Nephron (organoid): ENCODE data around the gene GMEB2.

Experiments
- H3K27ac Mint-ChIP-seq, 3 experiments: 2 replicates each; pipeline ENCODE4 v1.8.0; 2020; ENCODE audit warnings: mixed read lengths in 3 of 3, mild to moderate bottlenecking in 2 of 3, moderate library complexity in 1 of 3
- H3K27me3 Mint-ChIP-seq: 2 replicates; pipeline ENCODE4 v1.8.0; 2021; ENCODE audit warnings: low read depth, mild to moderate bottlenecking, moderate library complexity, mixed read lengths
- H3K36me3 Mint-ChIP-seq: 2 replicates; pipeline ENCODE4 v1.8.0; 2020; ENCODE audit warnings: low read depth, mixed read lengths
- H3K4me1 Mint-ChIP-seq: 2 replicates; pipeline ENCODE4 v1.8.0; 2020; ENCODE audit warnings: mixed read lengths
- H3K4me3 Mint-ChIP-seq, 3 experiments: 2 replicates each; pipeline ENCODE4 v1.8.0; 2020; ENCODE audit warnings: mild to moderate bottlenecking in 3 of 3, mixed read lengths in 3 of 3, moderate library complexity in 2 of 3
- H3K9me3 Mint-ChIP-seq: 2 replicates; pipeline ENCODE4 v1.8.0; 2020; ENCODE audit warnings: mixed read lengths
- CTCF ChIP-seq, 3 experiments: fragments of 200-600 bp; sonication (generic); IDR thresholded peaks; one replicate each; pipeline ENCODE4 v1.5.0; 2021; ENCODE audit warnings: antibody characterized with exemption in 3 of 3; ENCODE audit not compliant: unreplicated experiment in 3 of 3

Gene GMEB2

GRCh38 chr20:63549019-63549418 is 77.9 kb downstream of the GMEB2 start:
- Mint-ChIP-seq H3K4me1 (no peaks in the 10 kb centered on the region), H3K27me3 (peaks cover 31% of the 10 kb centered on the region), H3K27ac (no peak overlapping the region), H3K4me3 (no peak overlapping the region), H3K9me3 (no peaks in the 10 kb centered on the region), H3K36me3 (no peaks in the 10 kb centered on the region)
- no peak for TF ChIP-seq CTCF (IDR thresholded peaks at IDR 0.05; ENCODE audit: unreplicated experiment in 3 of 3)

GRCh38 chr20:63548542-63548941 is 78.4 kb downstream of the GMEB2 start:
- Mint-ChIP-seq H3K4me1 (peaks cover 4% of the 10 kb centered on the region), H3K36me3 (no peaks in the 10 kb centered on the region), H3K27ac (no peak overlapping the region), H3K4me3 (no peak overlapping the region), H3K9me3 (no peaks in the 10 kb centered on the region), H3K27me3 (peaks cover 31% of the 10 kb centered on the region)
- no peak for TF ChIP-seq CTCF (IDR thresholded peaks at IDR 0.05; ENCODE audit: unreplicated experiment in 3 of 3)

GRCh38 chr20:63547725-63548480 is 79.0 kb downstream of the GMEB2 start, which contains the start of gene SRMS:
Gene SRMS (minus strand): TSS chr20:63547749. CDS start chr20:63547463, 286 bp downstream.
- no peak within 1 kb of the TSS for H3K27ac Mint-ChIP-seq
- H3K9me3 Mint-ChIP-seq, result no peaks in the 10 kb centered on the region
- H3K4me1 Mint-ChIP-seq, result peaks cover 6% of the 10 kb centered on the region
- H3K36me3 Mint-ChIP-seq, result no peaks in the 10 kb centered on the region
- no peak within 1 kb of the TSS for H3K4me3 Mint-ChIP-seq
- TF ChIP-seq CTCF (IDR thresholded peaks at IDR 0.05; ENCODE audit: unreplicated experiment in 3 of 3), result no peak
- H3K27me3 Mint-ChIP-seq, result peaks cover 27% of the 10 kb centered on the region

GRCh38 chr20:63546956-63547724 is 79.8 kb downstream of the GMEB2 start:
- Mint-ChIP-seq H3K4me3 (no peak overlapping the region), H3K27me3 (peaks cover 27% of the 10 kb centered on the region), H3K4me1 (peaks cover 6% of the 10 kb centered on the region), H3K27ac (no peak overlapping the region), H3K9me3 (no peaks in the 10 kb centered on the region), H3K36me3 (no peaks in the 10 kb centered on the region)
- no peak for TF ChIP-seq CTCF (IDR thresholded peaks at IDR 0.05; ENCODE audit: unreplicated experiment in 3 of 3)

- Mint-ChIP-seq H3K4me1 (peaks cover 6% of the 10 kb centered on the region), H3K27me3 (peaks cover 27% of the 10 kb centered on the region), H3K27ac (no peak overlapping the region), H3K36me3 (no peaks in the 10 kb centered on the region), H3K4me3 (no peak overlapping the region), H3K9me3 (no peaks in the 10 kb centered on the region)
- no peak for TF ChIP-seq CTCF (IDR thresholded peaks at IDR 0.05; ENCODE audit: unreplicated experiment in 3 of 3)
Observed at GRCh38 chr20:63546256-63546955, 80.5 kb downstream of the GMEB2 start.
